Endodermal cell (in vitro differentiated cells): ENCODE data around the gene FBXL19. TPM values are rescaled to one million over a fixed set of nuclear protein-coding genes. Genes with fewer than 3 reads are reported as not detected.

Experiments used
- DNase-seq: peaks from one replicate; pipeline ENCODE4 v3.0.0-alpha.2; 2017
- H3K27ac ChIP-seq: 2 replicates; pipeline ENCODE4 v1.5.1; 2013; ENCODE audit warnings: mild to moderate bottlenecking, low read depth, low read length, moderate library complexity
- H3K27me3 ChIP-seq: 2 replicates; pipeline ENCODE4 v1.6.1; 2013; ENCODE audit warnings: mild to moderate bottlenecking, low read length, moderate library complexity; ENCODE audit not compliant: insufficient read depth, control insufficient read depth, poor library complexity, severe bottlenecking
- H3K36me3 ChIP-seq: 2 replicates; pipeline ENCODE4 v1.7.0; 2013; ENCODE audit warnings: mild to moderate bottlenecking, low read length, moderate library complexity; ENCODE audit not compliant: control insufficient read depth, insufficient read depth
- H3K4me1 ChIP-seq: one replicate; pipeline ENCODE4 v1.7.0; 2013; ENCODE audit warnings: low read length; ENCODE audit not compliant: control insufficient read depth, insufficient read depth
- H3K4me3 ChIP-seq: 2 replicates; pipeline ENCODE4 v1.5.1; 2013; ENCODE audit warnings: mild to moderate bottlenecking, low read length, moderate library complexity
- H3K9ac ChIP-seq: 2 replicates; pipeline ENCODE4 v1.6.1; 2013; ENCODE audit warnings: mild to moderate bottlenecking, low read length, moderate library complexity; ENCODE audit not compliant: poor library complexity, severe bottlenecking; ENCODE audit errors: extremely low read depth
- H3K9me3 ChIP-seq: 2 replicates; pipeline ENCODE4 v1.6.1; 2013; ENCODE audit warnings: mild to moderate bottlenecking, low read length, moderate library complexity; ENCODE audit not compliant: control insufficient read depth
- H3K27ac Mint-ChIP-seq: 2 replicates; pipeline ENCODE4 v1.8.0; 2020; ENCODE audit warnings: mixed read lengths
- H3K27me3 Mint-ChIP-seq: 2 replicates; pipeline ENCODE4 v1.8.0; 2021; ENCODE audit warnings: mild to moderate bottlenecking, mixed read lengths; ENCODE audit not compliant: insufficient read depth
- H3K36me3 Mint-ChIP-seq: 2 replicates; pipeline ENCODE4 v1.8.0; 2020; ENCODE audit warnings: low read depth, mixed read lengths
- H3K4me1 Mint-ChIP-seq: 2 replicates; pipeline ENCODE4 v1.8.0; 2020; ENCODE audit warnings: mixed read lengths
- H3K4me3 Mint-ChIP-seq: 2 replicates; pipeline ENCODE4 v1.8.0; 2020; ENCODE audit warnings: mild to moderate bottlenecking, moderate library complexity, mixed read lengths
- H3K9me3 Mint-ChIP-seq: 2 replicates; pipeline ENCODE4 v1.8.0; 2020; ENCODE audit warnings: mild to moderate bottlenecking, mixed read lengths
- CTCF ChIP-seq: fragments of 200-600 bp; sonication (generic); conservative IDR thresholded peaks from 2 replicates; pipeline ENCODE4 v1.5.0; 2021; ENCODE audit warnings: antibody characterized with exemption, mild to moderate bottlenecking
- WGBS, 2 experiments: methylation state at CpG; one replicate each; pipeline versions ENCODE4 v1.1.5 to v1.1.7; 2013; ENCODE audit warnings: missing lambda C conversion rate in 2 of 2, mixed read lengths in 1 of 2; ENCODE audit not compliant: insufficient coverage in 1 of 2, insufficient read length in 1 of 2; 5-methylcytosine and 5-hydroxymethylcytosine counted together
- total RNA-seq, 2 donors: library from RNA; stranded (reverse); fragmentation: NEBNext Ultra II Directional in 1 of 2; extraction: Animal tissue kit (Norgen Biotek cat#: 25700) in 1 of 2; gene quantifications; 2 replicates in 1 of 2; 3 replicates in 1 of 2; pipeline ENCODE4 v1.2.1, GENCODE V29; 2021

FBXL19 gene
- total RNA-seq, 2 donors from 2014 or later, result 74.0 to 84.3 TPM

- H3K36me3 Mint-ChIP-seq, result no peaks in the 10 kb centered on the region
- WGBS, 2 experiments, result 76 to 81% methylated on average over 2 to 6 of the region's 6 CpGs
- H3K4me1 Mint-ChIP-seq, result peaks cover 8% of the 10 kb centered on the region
- no peak for DNase-seq
- peak overlapping the region; percentile 58 for H3K4me3 ChIP-seq
- H3K27ac ChIP-seq, result peak overlapping the region; percentile 63
- H3K9ac ChIP-seq, result no peak overlapping the region
- no peaks in the 10 kb centered on the region for H3K9me3 ChIP-seq
- H3K27ac Mint-ChIP-seq, result no peak overlapping the region
- peak overlapping the region; percentile 41 for H3K4me3 Mint-ChIP-seq
- no peaks in the 10 kb centered on the region for H3K4me1 ChIP-seq
- peaks cover 2% of the 10 kb centered on the region for H3K27me3 Mint-ChIP-seq
- H3K36me3 ChIP-seq, result no peaks in the 10 kb centered on the region
- no peaks in the 10 kb centered on the region for H3K9me3 Mint-ChIP-seq
- TF ChIP-seq CTCF, result no peak
- no peaks in the 10 kb centered on the region for H3K27me3 ChIP-seq
These were observed 22.0 kb upstream of the FBXL19 start for GRCh38 chr16:30901201-30902028.

GRCh38 chr16:30902029-30902972 lies 21.1 kb upstream of the FBXL19 start:
- peak; percentile 88 for DNase-seq
- H3K4me1 ChIP-seq, result no peaks in the 10 kb centered on the region
- H3K27ac ChIP-seq, result peak overlapping the region; percentile 85
- WGBS, 2 experiments, result 15 to 38% methylated on average over 24 to 98 of the region's 99 CpGs
- peak overlapping the region; percentile 58 for H3K4me3 ChIP-seq
- no peaks in the 10 kb centered on the region for H3K9me3 Mint-ChIP-seq
- peaks cover 5% of the 10 kb centered on the region for H3K27me3 Mint-ChIP-seq
- H3K36me3 Mint-ChIP-seq, result no peaks in the 10 kb centered on the region
- H3K27me3 ChIP-seq, result no peaks in the 10 kb centered on the region
- peak overlapping the region; percentile 95 for H3K27ac Mint-ChIP-seq
- no peaks in the 10 kb centered on the region for H3K9me3 ChIP-seq
- H3K4me1 Mint-ChIP-seq, result peaks cover 5% of the 10 kb centered on the region
- H3K9ac ChIP-seq, result peak overlapping the region; percentile 34
- TF ChIP-seq CTCF, result peak; percentile 27
- H3K36me3 ChIP-seq, result no peaks in the 10 kb centered on the region
- H3K4me3 Mint-ChIP-seq, result peak overlapping the region; percentile 59

- H3K36me3 ChIP-seq, result no peaks in the 10 kb centered on the region
- H3K27ac ChIP-seq, result peak overlapping the region; percentile 85
- no peaks in the 10 kb centered on the region for H3K9me3 Mint-ChIP-seq
- H3K27me3 ChIP-seq, result no peaks in the 10 kb centered on the region
- no peaks in the 10 kb centered on the region for H3K4me1 ChIP-seq
- no peak for DNase-seq
- no peak overlapping the region for H3K9ac ChIP-seq
- 94 to 96% methylated on average over 2 to 4 of the region's 4 CpGs for WGBS, 2 experiments
- no peaks in the 10 kb centered on the region for H3K9me3 ChIP-seq
- no peak for TF ChIP-seq CTCF
- H3K27ac Mint-ChIP-seq, result peak overlapping the region; percentile 95
- H3K4me3 ChIP-seq, result no peak overlapping the region
- peaks cover 4% of the 10 kb centered on the region for H3K4me1 Mint-ChIP-seq
- H3K4me3 Mint-ChIP-seq, result peak overlapping the region; percentile 59
- no peaks in the 10 kb centered on the region for H3K36me3 Mint-ChIP-seq
- H3K27me3 Mint-ChIP-seq, result peaks cover 5% of the 10 kb centered on the region
These were observed 20.4 kb upstream of the FBXL19 start for GRCh38 chr16:30903002-30903401.
